Measurements from ENCODE around the gene LUZP1. TPM values are rescaled to one million over a fixed set of nuclear protein-coding genes. Genes with fewer than 3 reads are reported as not detected.

Gene LUZP1
- total and polyA plus RNA-seq, 8 donors: 22.9 to 32.5 (median 29.8) TPM

DNA sequence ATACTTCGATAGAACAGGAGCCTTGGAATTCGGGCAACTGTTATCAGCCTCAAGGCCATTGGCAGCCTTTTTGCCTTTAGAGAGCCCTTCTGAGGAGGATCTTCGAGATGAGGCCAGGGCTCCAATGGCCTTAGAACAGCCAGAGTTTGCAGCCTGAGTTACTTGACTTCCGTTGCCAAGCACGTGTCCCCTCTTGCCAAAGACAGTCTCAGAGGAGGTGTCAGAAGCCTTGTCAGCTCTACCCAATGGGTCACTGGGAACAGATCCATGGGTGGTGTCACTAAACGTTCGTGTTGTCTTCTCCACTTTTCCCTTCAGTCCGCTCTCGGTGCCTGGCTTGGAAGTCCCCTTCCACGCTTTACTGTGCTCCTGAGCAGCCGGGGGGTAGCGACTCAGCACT is 76.2 kb downstream of the LUZP1 start:
- Histone ChIP-seq H3K27ac (no peak overlapping the region), H3K27me3 (no peaks in the 10 kb centered on the region), H3K4me3 (no peak overlapping the region), H3K36me3 (peaks cover 0 to 64% of the 10 kb centered on the region in 2 donors), H3K4me1 (no peaks in the 10 kb centered on the region), H3K9me3 (no peaks in the 10 kb centered on the region)
- DNase-seq (no peak), ATAC-seq (no peak)
- intact Hi-C loops (cut with DNase I): no loop called here
- TF ChIP-seq, protein P1, sequence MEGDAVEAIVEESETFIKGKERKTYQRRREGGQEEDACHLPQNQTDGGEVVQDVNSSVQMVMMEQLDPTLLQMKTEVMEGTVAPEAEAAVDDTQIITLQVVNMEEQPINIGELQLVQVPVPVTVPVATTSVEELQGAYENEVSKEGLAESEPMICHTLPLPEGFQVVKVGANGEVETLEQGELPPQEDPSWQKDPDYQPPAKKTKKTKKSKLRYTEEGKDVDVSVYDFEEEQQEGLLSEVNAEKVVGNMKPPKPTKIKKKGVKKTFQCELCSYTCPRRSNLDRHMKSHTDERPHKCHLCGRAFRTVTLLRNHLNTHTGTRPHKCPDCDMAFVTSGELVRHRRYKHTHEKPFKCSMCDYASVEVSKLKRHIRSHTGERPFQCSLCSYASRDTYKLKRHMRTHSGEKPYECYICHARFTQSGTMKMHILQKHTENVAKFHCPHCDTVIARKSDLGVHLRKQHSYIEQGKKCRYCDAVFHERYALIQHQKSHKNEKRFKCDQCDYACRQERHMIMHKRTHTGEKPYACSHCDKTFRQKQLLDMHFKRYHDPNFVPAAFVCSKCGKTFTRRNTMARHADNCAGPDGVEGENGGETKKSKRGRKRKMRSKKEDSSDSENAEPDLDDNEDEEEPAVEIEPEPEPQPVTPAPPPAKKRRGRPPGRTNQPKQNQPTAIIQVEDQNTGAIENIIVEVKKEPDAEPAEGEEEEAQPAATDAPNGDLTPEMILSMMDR (IDR thresholded peaks at IDR 0.05): no peak

DNA sequence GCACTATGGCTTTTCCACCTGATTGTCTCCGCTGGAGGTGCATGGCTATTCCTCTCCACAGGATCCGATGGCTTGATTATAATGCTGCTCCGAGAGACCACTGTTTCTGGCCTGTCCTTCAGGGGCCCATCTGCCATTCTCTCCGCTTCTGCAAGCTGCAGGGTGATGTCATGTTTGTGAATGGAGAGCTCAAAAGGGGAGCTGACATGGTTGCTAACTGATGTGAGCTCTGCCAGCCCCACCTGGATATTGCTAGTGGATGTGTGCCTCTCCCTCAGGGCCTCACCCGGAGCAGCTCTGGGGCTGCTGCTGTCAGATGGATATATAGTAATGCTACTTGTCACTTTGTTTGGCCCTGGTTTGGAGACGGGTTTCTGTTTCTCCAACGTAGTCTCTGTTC is 77.1 kb downstream of the LUZP1 start:
- H3K27me3 ChIP-seq: no peaks in the 10 kb centered on the region
- peaks cover 0 to 73% of the 10 kb centered on the region in 2 donors for H3K36me3 ChIP-seq
- ATAC-seq: no peak
- H3K9me3 ChIP-seq: no peaks in the 10 kb centered on the region
- intact Hi-C loops (cut with DNase I): no loop called here
- H3K27ac ChIP-seq: no peak overlapping the region
- no peak for DNase-seq
- H3K4me1 ChIP-seq: no peaks in the 10 kb centered on the region
- TF ChIP-seq, protein P1 (IDR thresholded peaks at IDR 0.05): no peak
- no peak overlapping the region for H3K4me3 ChIP-seq

DNA sequence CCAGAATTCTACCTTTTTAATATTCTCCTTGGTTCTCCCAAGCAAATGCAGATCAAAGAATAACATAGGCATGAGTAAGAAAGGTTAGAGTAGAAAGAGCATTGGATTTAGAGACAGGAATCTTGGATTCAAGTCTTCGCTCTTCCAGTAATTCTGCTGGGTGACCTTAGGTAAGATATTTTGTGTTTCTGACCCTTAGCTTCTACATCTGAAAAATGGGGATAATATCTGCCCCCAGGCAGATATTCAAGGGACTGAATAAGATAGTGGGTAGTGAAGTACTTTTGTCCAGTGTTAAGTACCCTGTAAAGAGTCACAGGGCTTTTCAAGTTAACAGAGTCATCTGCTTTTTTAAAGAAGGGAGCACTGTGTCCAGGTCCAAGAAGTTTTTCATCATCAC is 78.6 kb downstream of the LUZP1 start:
- no peaks in the 10 kb centered on the region for H3K4me1 ChIP-seq
- intact Hi-C loops (cut with DNase I): no loop called here
- H3K36me3 ChIP-seq: peaks cover 0 to 86% of the 10 kb centered on the region in 2 donors
- H3K9me3 ChIP-seq: no peaks in the 10 kb centered on the region
- no peak overlapping the region for H3K27ac ChIP-seq
- TF ChIP-seq, protein P1 (IDR thresholded peaks at IDR 0.05): no peak
- DNase-seq (no peak), ATAC-seq (no peak)
- H3K27me3 ChIP-seq: no peaks in the 10 kb centered on the region
- H3K4me3 ChIP-seq: no peak overlapping the region

DNA sequence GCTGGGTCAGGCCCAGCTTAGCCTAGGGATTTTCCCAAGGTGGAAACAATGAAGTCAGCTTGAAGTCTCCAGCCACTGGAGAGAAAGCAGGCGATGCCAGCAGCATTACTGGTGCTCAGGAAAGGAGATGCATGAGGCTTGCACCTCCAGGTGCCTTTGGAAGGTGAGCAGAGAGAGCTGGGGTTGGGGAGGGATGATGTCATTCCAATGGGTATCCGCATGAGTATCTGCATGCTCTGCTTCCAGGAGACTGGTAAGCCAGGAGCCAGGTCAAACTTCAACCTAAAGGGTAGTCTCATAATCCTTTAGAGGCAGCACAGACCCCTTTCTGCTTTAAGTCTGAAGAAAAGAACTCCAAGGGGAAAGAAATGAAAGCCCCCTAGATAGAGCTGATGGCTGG is 80.6 kb downstream of the LUZP1 start:
- ATAC-seq (no peak), DNase-seq (no peak)
- Histone ChIP-seq H3K4me3 (no peak overlapping the region), H3K36me3 (peaks cover 0 to 94% of the 10 kb centered on the region in 2 donors), H3K4me1 (peaks cover 0 to 6% of the 10 kb centered on the region in 2 donors), H3K27me3 (no peaks in the 10 kb centered on the region), H3K27ac (no peak overlapping the region), H3K9me3 (no peaks in the 10 kb centered on the region)
- TF ChIP-seq, protein P1 (IDR thresholded peaks at IDR 0.05): no peak
- intact Hi-C loops (cut with DNase I): no loop called here

DNA sequence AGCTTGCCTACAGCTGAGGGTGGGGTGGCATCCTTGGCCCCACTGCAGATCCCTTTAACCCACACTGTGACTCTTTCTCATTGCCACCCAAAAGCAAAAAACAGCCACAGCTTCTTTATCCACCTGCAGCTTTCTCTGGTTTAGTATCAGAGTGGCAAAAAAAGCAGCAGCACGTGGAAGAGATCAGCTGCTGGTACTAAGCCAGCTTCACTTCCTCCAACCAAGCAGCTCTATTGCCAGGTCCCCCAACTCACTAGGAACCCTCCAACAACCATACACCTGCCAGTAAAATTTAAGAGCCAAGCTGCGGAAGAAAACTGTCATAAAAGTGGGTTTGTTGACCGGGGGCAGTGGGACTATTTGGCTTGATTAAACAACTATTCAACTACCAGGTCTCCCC is 83.0 kb downstream of the LUZP1 start:
- ATAC-seq (no peak), DNase-seq (no peak)
- Histone ChIP-seq H3K4me1 (peaks cover 0 to 6% of the 10 kb centered on the region in 2 donors), H3K27ac (no peak overlapping the region), H3K4me3 (no peak overlapping the region), H3K36me3 (peaks cover 0 to 94% of the 10 kb centered on the region in 2 donors), H3K27me3 (no peaks in the 10 kb centered on the region), H3K9me3 (no peaks in the 10 kb centered on the region)
- intact Hi-C loops (cut with DNase I): no loop called here
- TF ChIP-seq, protein P1 (IDR thresholded peaks at IDR 0.05): no peak

Measured in left lung (tissue), 10 donors.